Vagina (tissue), 2 donors: ENCODE results near the gene RPH3AL.

Source experiments
- POLR2A ChIP-seq, 2 donors: fragments of 450-650 bp; IDR thresholded peaks; one replicate each; pipeline ENCODE4 v1.6.1; 2017; ENCODE audit warnings: antibody characterized with exemption in 2 of 2, mild to moderate bottlenecking in 2 of 2, moderate library complexity in 2 of 2
- TF ChIP-seq, protein P1 (sequence below), 3 experiments: fragments of 450-650 bp in 2 of 3; fragments of 200-600 bp in 1 of 3; sonication (generic) in 1 of 3; IDR thresholded peaks; one replicate each; pipeline ENCODE4 v1.5.1; 2017 to 2019; ENCODE audit warnings: antibody characterized with exemption in 3 of 3, mild to moderate bottlenecking in 2 of 3, moderate library complexity in 2 of 3

DNA sequence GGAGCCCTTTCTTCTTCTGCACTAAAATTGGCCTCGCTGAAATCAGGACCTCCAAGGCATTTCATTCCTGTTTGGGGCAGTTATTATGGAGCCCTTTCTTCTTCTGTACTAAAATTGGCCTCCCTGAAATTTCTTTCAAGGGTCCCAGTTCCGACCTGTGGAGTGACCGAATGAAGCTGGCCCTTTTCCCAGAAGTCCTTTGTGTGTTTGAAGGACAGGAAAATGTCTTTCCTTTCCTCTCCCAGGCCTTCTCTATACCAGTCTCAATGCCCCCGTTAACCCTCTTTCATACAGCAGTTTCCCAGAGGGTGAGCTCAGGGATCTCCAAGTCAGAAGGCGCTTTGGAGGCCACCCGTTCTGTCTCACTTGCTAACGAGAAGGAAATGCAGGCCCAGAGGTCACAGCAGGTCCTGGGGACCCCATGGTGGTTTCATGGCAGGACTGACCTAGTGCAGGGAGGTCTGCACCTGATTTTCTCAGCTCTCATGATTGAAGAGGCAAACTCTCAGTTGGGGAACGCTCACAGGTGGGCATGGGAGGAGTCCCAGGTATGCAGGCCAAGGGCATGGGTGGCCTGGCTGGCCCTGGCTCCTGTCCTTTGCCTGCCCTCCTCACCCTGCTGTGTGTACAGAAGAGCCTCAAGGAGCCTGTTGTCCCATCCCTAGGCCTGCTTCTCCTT, 134.0 kb downstream of the RPH3AL start:
- no peak for TF ChIP-seq POLR2A (IDR thresholded peaks at IDR 0.05)
- TF ChIP-seq, protein P1, sequence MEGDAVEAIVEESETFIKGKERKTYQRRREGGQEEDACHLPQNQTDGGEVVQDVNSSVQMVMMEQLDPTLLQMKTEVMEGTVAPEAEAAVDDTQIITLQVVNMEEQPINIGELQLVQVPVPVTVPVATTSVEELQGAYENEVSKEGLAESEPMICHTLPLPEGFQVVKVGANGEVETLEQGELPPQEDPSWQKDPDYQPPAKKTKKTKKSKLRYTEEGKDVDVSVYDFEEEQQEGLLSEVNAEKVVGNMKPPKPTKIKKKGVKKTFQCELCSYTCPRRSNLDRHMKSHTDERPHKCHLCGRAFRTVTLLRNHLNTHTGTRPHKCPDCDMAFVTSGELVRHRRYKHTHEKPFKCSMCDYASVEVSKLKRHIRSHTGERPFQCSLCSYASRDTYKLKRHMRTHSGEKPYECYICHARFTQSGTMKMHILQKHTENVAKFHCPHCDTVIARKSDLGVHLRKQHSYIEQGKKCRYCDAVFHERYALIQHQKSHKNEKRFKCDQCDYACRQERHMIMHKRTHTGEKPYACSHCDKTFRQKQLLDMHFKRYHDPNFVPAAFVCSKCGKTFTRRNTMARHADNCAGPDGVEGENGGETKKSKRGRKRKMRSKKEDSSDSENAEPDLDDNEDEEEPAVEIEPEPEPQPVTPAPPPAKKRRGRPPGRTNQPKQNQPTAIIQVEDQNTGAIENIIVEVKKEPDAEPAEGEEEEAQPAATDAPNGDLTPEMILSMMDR (IDR thresholded peaks at IDR 0.05), result no peak
